RWPE2 (cell line): ENCODE data around the gene UGT1A3.

Source experiments
- ATAC-seq: fragments of 200-7000 bp; cut with Tn5 transposase; 3 replicates; pipeline ENCODE4 v1.9.1; 2021; ENCODE audit warnings: low read depth
- DNase-seq: peaks from one replicate; pipeline ENCODE4 v3.0.0-alpha.2; 2020; ENCODE audit warnings: low spot score
- H3K27ac ChIP-seq: fragments of 450-650 bp; 2 replicates; pipeline ENCODE4 v1.5.1; 2017; ENCODE audit warnings: mild to moderate bottlenecking; ENCODE audit not compliant: poor library complexity, severe bottlenecking
- H3K27me3 ChIP-seq: fragments of 250-450 bp; sonication (Bioruptor Pico); 2 replicates; pipeline ENCODE4 v1.5.1; 2021; ENCODE audit warnings: mild to moderate bottlenecking, moderate library complexity; ENCODE audit not compliant: insufficient read depth, poor library complexity, severe bottlenecking
- H3K36me3 ChIP-seq: fragments of 250-450 bp; sonication (Bioruptor Pico); 2 replicates; pipeline ENCODE4 v1.5.1; 2020; ENCODE audit warnings: low read depth, mild to moderate bottlenecking, moderate library complexity
- H3K4me1 ChIP-seq: fragments of 250-450 bp; sonication (Bioruptor Pico); 2 replicates; pipeline ENCODE4 v1.5.1; 2021; ENCODE audit warnings: mild to moderate bottlenecking, moderate library complexity; ENCODE audit not compliant: insufficient read depth, poor library complexity, severe bottlenecking
- H3K4me3 ChIP-seq: fragments of 250-450 bp; sonication (Bioruptor Pico); 2 replicates; pipeline ENCODE4 v1.5.1; 2021; ENCODE audit warnings: mild to moderate bottlenecking, moderate library complexity; ENCODE audit not compliant: severe bottlenecking
- H3K9me3 ChIP-seq: fragments of 250-450 bp; sonication (Bioruptor Pico); 2 replicates; pipeline ENCODE4 v1.5.1; 2021; ENCODE audit warnings: mild to moderate bottlenecking, moderate library complexity; ENCODE audit not compliant: severe bottlenecking
- TF ChIP-seq, protein P1 (sequence below): fragments of 450-650 bp; IDR thresholded peaks from one replicate; pipeline ENCODE4 v1.5.1; 2017; ENCODE audit warnings: mild to moderate bottlenecking, moderate library complexity; ENCODE audit not compliant: poor library complexity, severe bottlenecking

Gene UGT1A3

DNA sequence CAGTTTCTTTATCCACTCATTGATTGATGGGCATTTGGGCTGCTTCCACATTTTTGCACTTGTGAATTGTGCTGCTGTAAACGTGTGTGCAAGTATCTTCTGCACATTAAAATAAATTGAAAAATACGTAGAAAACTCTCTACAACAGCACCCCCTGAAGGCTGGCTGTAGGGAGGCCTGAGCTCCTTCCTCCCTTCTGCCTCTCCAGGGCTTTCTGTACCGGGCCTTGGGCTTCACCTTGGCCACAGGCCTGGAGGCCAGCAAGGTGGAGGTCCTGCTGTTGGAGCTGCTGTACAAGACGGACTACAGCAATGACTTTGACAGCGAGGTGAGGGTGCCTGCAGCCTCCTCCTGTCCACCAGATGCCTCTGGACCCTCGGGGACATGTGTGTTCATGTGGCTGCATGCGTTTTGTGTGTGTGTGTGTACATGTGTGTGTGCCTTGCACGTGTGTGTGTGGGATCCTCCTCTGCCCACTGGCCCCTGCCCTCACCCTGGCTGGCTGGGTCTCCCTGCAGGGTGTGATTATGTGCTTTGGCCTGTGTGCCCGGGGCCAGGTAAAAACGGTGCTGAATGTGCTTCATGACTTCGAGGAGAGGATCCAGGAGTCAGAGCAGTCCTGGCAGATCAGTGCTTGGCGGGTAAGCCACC lies 78.5 kb downstream of the UGT1A3 start:
- DNase-seq (peak; percentile 19), ATAC-seq (no peak)
- H3K36me3 ChIP-seq: no peaks in the 10 kb centered on the region
- H3K4me3 ChIP-seq: no peak overlapping the region
- TF ChIP-seq, protein P1, sequence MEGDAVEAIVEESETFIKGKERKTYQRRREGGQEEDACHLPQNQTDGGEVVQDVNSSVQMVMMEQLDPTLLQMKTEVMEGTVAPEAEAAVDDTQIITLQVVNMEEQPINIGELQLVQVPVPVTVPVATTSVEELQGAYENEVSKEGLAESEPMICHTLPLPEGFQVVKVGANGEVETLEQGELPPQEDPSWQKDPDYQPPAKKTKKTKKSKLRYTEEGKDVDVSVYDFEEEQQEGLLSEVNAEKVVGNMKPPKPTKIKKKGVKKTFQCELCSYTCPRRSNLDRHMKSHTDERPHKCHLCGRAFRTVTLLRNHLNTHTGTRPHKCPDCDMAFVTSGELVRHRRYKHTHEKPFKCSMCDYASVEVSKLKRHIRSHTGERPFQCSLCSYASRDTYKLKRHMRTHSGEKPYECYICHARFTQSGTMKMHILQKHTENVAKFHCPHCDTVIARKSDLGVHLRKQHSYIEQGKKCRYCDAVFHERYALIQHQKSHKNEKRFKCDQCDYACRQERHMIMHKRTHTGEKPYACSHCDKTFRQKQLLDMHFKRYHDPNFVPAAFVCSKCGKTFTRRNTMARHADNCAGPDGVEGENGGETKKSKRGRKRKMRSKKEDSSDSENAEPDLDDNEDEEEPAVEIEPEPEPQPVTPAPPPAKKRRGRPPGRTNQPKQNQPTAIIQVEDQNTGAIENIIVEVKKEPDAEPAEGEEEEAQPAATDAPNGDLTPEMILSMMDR: no peak
- H3K9me3 ChIP-seq: no peaks in the 10 kb centered on the region
- no peaks in the 10 kb centered on the region for H3K27me3 ChIP-seq
- no peak overlapping the region for H3K27ac ChIP-seq
- no peaks in the 10 kb centered on the region for H3K4me1 ChIP-seq

DNA sequence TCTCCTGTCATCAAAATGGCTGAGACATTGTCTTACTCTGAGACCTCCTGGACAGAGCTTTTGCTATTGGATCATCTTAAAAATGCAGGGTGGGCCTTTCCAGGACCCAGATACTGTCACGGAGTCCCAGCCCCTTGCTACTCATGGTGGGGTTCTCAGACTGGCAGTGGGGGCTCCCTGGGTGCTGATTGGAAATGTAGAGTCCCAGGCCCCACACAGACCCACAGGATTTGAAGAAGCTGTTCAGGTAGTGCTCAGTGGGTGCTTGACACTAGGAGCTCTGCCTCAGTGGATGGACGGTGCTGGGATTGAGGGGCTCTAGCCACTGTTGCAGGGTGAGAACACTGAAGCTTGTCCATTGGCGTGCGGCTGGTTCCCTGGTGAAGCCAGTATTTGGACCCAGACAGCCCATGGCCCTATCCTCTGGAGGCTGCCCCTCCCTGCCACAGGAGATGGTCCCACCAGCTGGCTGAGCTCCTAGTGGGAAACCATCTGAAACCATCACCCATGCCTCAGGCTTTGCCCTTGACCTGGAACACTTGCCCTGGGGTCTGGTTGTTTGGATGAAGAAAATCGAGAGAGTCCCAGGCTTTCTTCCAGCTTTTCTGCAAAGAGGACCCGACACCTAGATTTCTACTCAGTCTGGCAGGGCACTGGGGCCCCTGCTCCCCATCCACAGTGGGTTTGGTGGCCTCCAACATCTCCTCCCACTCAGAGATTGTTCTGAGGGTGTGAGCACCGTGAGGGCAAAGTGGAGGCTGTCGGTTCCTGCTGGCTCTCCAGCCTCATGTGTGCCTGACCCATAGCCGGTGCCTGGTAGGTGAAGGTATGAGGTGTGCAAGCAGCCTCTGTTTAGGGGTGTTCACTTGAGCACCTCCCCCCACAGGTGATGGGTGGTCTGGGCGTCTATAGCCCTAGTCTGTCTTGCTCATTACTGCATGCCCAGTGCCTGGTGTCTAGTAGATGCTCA lies 79.4 kb downstream of the UGT1A3 start:
- H3K27ac ChIP-seq: no peak overlapping the region
- no peak for ATAC-seq

DNA sequence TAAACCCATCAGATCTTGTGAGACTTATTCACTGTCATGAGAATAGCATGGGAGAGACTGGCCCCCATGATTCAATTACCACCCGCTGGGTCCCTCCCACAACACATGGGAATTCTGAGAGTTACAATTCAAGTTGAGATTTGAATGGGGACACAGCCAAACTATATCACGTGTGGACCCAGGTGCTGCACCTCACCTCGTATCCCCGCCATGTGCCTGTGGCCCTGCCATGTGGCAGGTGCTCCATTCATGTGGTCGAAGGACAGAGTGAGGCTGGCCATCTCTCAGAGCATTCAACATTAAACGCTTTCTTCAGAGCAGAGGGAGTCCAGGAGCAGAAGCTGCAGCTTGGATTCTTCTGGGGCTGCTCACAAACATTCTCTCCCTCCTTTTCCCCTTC lies 81.5 kb downstream of the UGT1A3 start:
- ATAC-seq (no peak), DNase-seq (no peak)
- Histone ChIP-seq H3K9me3 (no peaks in the 10 kb centered on the region), H3K27ac (no peak overlapping the region), H3K4me3 (no peak overlapping the region), H3K4me1 (no peaks in the 10 kb centered on the region), H3K27me3 (no peaks in the 10 kb centered on the region), H3K36me3 (no peaks in the 10 kb centered on the region)
- TF ChIP-seq, protein P1: no peak

More for the DNA sequence above, 79.4 kb downstream of the UGT1A3 start:
- TF ChIP-seq, protein P1: no peak
- Histone ChIP-seq H3K9me3 (no peaks in the 10 kb centered on the region), H3K36me3 (no peaks in the 10 kb centered on the region), H3K4me3 (no peak overlapping the region), H3K27me3 (no peaks in the 10 kb centered on the region), H3K4me1 (no peaks in the 10 kb centered on the region)
- peak; percentile 22 for DNase-seq

- Histone ChIP-seq H3K36me3 (no peaks in the 10 kb centered on the region), H3K4me3 (no peak overlapping the region), H3K27ac (no peak overlapping the region), H3K27me3 (no peaks in the 10 kb centered on the region), H3K9me3 (no peaks in the 10 kb centered on the region), H3K4me1 (no peaks in the 10 kb centered on the region)
- no peak for DNase-seq
- TF ChIP-seq, protein P1: no peak
- no peak for ATAC-seq
Observed at GRCh38 chr2:233811087-233811486, 82.2 kb downstream of the UGT1A3 start.
